Left ventricle myocardium inferior (tissue), 1 donor: ENCODE data around the gene C1orf159. TPM values are rescaled to one million over a fixed set of nuclear protein-coding genes. Genes with fewer than 3 reads are reported as not detected.

Source experiments
- DNase-seq: peaks from one replicate; pipeline ENCODE4 v3.0.0-alpha.2; 2020
- H3K27ac ChIP-seq: fragments of 200-600 bp; replicated peaks from 2 replicates; pipeline ENCODE4 v1.8.0; 2021
- H3K27me3 ChIP-seq: fragments of 200-600 bp; 2 replicates; pipeline ENCODE4 v1.8.0; 2021; ENCODE audit warnings: low read depth
- H3K36me3 ChIP-seq: fragments of 200-600 bp; 2 replicates; pipeline ENCODE4 v1.8.0; 2021
- H3K4me1 ChIP-seq: fragments of 200-600 bp; 2 replicates; pipeline ENCODE4 v1.8.0; 2021
- H3K4me3 ChIP-seq: fragments of 200-600 bp; 2 replicates; pipeline ENCODE4 v1.8.0; 2021; ENCODE audit warnings: mild to moderate bottlenecking, moderate library complexity
- H3K9me3 ChIP-seq: fragments of 200-600 bp; replicated peaks from 2 replicates; pipeline ENCODE4 v1.8.0; 2021
- CTCF ChIP-seq: fragments of 200-600 bp; IDR thresholded peaks from 2 replicates; pipeline ENCODE4 v1.8.0; 2021; ENCODE audit warnings: antibody characterized with exemption, mild to moderate bottlenecking, borderline replicate concordance
- intact Hi-C: fragments of 100-400 bp; cut with micrococcal nuclease; formaldehyde crosslinking; loops from one replicate; pipeline ENCODE4 v1.11.0; 2022
- total RNA-seq: library from RNA; stranded (reverse); fragmentation: NEBNext Ultra II Directional; extraction: Animal tissue kit (Norgen Biotek cat#: 25700); gene quantifications from one replicate; pipeline ENCODE4 v1.2.1, GENCODE V29; 2021
- donor health status: DM: no; HTN: yes; CAD: no; lungs with severe emphysema.

The C1orf159 gene
- total RNA-seq, 1 donor from 2014 or later = 3.8 TPM

- intact Hi-C loops = no loop called here
- peaks cover 12% of the 10 kb centered on the region for H3K36me3 ChIP-seq
- TF ChIP-seq CTCF = no peak
- peak overlapping the region; percentile 95 for H3K4me3 ChIP-seq
- peak; percentile 21 for DNase-seq
- H3K4me1 ChIP-seq = peaks cover 19% of the 10 kb centered on the region
- H3K27ac ChIP-seq = peak overlapping the region; percentile 33
- peaks cover 12% of the 10 kb centered on the region for H3K9me3 ChIP-seq
- peaks cover 46% of the 10 kb centered on the region for H3K27me3 ChIP-seq
Measured at GRCh38 chr1:1116701-1117468, 996 bp upstream of the C1orf159 start.

GRCh38 chr1:1115136-1115785, 628 bp downstream of the C1orf159 start:
- Histone ChIP-seq H3K9me3 (peaks cover 12% of the 10 kb centered on the region), H3K27ac (peak overlapping the region; percentile 86), H3K4me1 (peaks cover 16% of the 10 kb centered on the region), H3K4me3 (peak overlapping the region; percentile 95), H3K36me3 (peaks cover 20% of the 10 kb centered on the region), H3K27me3 (peaks cover 30% of the 10 kb centered on the region)
- no peak for TF ChIP-seq CTCF
- DNase-seq = peak; percentile 16
- intact Hi-C loops = no loop called here

DNA sequence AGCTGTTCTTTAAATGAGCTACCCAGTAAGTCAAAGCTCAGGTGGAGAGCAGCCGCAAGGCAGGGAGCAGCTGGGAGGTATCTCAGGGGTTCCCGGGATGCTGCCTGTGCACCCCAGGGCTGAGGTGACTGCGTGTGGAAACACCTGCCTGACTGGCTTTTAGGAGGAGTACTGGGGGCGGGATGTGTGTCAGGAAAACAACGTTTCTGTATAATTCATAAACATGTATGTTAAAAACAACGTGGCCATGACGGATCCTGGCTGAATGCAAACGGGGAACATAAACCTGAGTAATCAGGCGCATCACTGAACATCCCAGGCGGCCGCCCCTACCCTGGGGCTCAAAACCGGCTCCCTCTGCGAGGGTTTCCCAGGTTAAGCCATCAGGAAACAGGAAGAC, 1.5 kb downstream of the C1orf159 start:
- H3K4me1 ChIP-seq = peaks cover 16% of the 10 kb centered on the region
- TF ChIP-seq CTCF = no peak
- no peak overlapping the region for H3K27ac ChIP-seq
- peak; percentile 12 for DNase-seq
- H3K36me3 ChIP-seq = peaks cover 20% of the 10 kb centered on the region
- intact Hi-C loops = no loop called here
- peaks cover 21% of the 10 kb centered on the region for H3K27me3 ChIP-seq
- no peak overlapping the region for H3K4me3 ChIP-seq
- peaks cover 12% of the 10 kb centered on the region for H3K9me3 ChIP-seq

- peak; percentile 11 for DNase-seq
- Histone ChIP-seq H3K27me3 (peaks cover 3% of the 10 kb centered on the region), H3K27ac (no peak overlapping the region), H3K9me3 (peaks cover 12% of the 10 kb centered on the region), H3K4me1 (peaks cover 16% of the 10 kb centered on the region), H3K36me3 (peaks cover 20% of the 10 kb centered on the region), H3K4me3 (no peak overlapping the region)
- no peak for TF ChIP-seq CTCF
- intact Hi-C loops = no loop called here
Measured at GRCh38 chr1:1112237-1112985, 3.5 kb downstream of the C1orf159 start.

DNA sequence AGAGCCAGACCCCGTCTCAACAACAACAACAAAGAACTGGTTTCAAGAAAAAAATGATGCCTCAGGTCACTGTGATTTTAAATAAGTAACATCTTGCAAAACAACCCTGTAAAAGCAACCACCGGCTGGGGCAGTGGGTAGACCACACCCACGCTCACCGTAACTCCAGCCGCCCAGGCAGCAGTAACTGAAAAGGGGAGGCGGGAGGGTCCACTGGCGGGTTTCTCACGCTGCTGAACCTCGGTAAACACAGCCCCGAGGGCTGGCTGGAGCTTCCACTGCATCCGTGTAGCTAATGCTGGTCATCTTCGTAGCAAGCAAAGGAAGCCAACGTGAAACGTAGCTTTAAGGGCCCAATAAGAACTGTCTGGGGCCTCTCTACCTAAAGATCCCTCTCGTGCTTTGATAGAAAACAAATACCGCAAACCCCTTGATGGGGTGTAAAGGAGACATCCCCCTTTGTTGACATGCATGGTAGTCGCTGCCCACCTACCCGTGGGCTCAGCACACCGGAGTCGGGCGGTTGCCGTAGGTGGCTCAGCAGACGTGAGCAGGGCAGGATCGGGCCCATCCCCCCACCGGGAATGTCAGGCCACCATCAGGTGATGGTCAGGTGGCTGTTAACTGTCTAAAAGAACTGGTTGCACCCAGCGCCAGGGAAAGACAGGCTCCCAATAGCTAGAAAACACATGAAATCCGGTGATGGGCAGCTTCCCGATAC, 4.2 kb downstream of the C1orf159 start:
- peaks cover 20% of the 10 kb centered on the region for H3K36me3 ChIP-seq
- H3K27ac ChIP-seq = no peak overlapping the region
- H3K4me3 ChIP-seq = no peak overlapping the region
- H3K9me3 ChIP-seq = peaks cover 12% of the 10 kb centered on the region
- H3K27me3 ChIP-seq = no peaks in the 10 kb centered on the region
- H3K4me1 ChIP-seq = peaks cover 14% of the 10 kb centered on the region
- intact Hi-C loops = no loop called here
- no peak for TF ChIP-seq CTCF
- DNase-seq = peak; percentile 12
